Sigmoid colon (tissue), 4 donors: Measurements from ENCODE around the gene TMEM239.

Experiments used
- POLR2A ChIP-seq, 2 donors: fragments of 450-650 bp; IDR thresholded peaks; one replicate each; pipeline ENCODE4 v1.6.1; 2016; ENCODE audit warnings: antibody characterized with exemption in 2 of 2, mild to moderate bottlenecking in 2 of 2, moderate library complexity in 2 of 2
- POLR2AphosphoS5 ChIP-seq, 4 donors: sonication (generic); formaldehyde crosslinking; IDR thresholded peaks; one replicate each; pipeline ENCODE4 v1.6.1; 2017; ENCODE audit warnings: antibody characterized with exemption in 4 of 4
- TF ChIP-seq, protein P1 (sequence below), 4 experiments: fragments of 450-650 bp in 3 of 4; fragments of 200-600 bp in 1 of 4; IDR thresholded peaks; one replicate each; pipeline ENCODE4 v1.5.1; 2016 to 2019; ENCODE audit warnings: antibody characterized with exemption in 4 of 4, mild to moderate bottlenecking in 3 of 4, moderate library complexity in 2 of 4

DNA sequence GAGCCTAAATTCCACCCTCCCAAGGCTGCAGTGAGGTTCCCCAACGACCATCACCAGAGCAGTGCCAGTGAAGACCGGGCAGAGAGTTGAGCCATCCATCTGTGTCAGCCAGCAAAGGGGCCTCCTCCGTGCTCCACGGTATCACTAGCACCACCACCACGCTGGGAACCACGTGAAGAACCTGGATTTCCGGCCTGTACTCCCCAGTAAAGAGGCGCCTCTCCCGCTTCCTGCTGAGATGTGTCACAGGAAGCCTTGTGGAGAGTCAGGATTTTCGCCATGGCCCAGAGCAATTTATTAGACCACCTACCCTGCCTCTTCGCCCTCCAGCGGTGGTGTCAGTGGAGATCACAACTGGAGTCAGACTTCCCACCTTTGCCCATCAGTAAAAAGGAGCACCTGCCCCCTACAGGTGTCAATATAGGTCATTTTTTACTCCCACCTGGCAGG lies 44.5 kb upstream of the TMEM239 start:
- TF ChIP-seq, protein P1, sequence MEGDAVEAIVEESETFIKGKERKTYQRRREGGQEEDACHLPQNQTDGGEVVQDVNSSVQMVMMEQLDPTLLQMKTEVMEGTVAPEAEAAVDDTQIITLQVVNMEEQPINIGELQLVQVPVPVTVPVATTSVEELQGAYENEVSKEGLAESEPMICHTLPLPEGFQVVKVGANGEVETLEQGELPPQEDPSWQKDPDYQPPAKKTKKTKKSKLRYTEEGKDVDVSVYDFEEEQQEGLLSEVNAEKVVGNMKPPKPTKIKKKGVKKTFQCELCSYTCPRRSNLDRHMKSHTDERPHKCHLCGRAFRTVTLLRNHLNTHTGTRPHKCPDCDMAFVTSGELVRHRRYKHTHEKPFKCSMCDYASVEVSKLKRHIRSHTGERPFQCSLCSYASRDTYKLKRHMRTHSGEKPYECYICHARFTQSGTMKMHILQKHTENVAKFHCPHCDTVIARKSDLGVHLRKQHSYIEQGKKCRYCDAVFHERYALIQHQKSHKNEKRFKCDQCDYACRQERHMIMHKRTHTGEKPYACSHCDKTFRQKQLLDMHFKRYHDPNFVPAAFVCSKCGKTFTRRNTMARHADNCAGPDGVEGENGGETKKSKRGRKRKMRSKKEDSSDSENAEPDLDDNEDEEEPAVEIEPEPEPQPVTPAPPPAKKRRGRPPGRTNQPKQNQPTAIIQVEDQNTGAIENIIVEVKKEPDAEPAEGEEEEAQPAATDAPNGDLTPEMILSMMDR (IDR thresholded peaks at IDR 0.05), result no peak
- TF ChIP-seq POLR2AphosphoS5 (IDR thresholded peaks at IDR 0.05) (no peak), POLR2A (IDR thresholded peaks at IDR 0.05) (no peak)
